Kidney epithelial cell (primary cell): ENCODE results near the gene EIF3K. TPM values are rescaled to one million over a fixed set of nuclear protein-coding genes. Genes with fewer than 3 reads are reported as not detected.

Experiments
- DNase-seq: peaks from one replicate; pipeline ENCODE4 v3.0.0-alpha.2; 2010; ENCODE audit warnings: low read depth
- H3K27me3 ChIP-seq: 2 replicates; pipeline ENCODE4 v1.6.0; 2011; ENCODE audit warnings: low read length; ENCODE audit not compliant: control insufficient read depth, insufficient read depth
- H3K36me3 ChIP-seq: 2 replicates; pipeline ENCODE4 v1.5.1; 2011; ENCODE audit warnings: low read length; ENCODE audit not compliant: control insufficient read depth, insufficient read depth
- H3K4me3 ChIP-seq: 2 replicates; pipeline ENCODE4 v1.5.1; 2011; ENCODE audit warnings: low read depth, mild to moderate bottlenecking, control low read depth, low read length
- total RNA-seq: library from RNA; depleted of rRNA; stranded (reverse); fragments of >200 nt; gene quantifications from 2 replicates; pipeline ENCODE4 v1.2.3, GENCODE V29; 2015
- TF ChIP-seq, protein P1 (sequence below): IDR thresholded peaks from 2 replicates; pipeline ENCODE4 v1.5.1; 2011; ENCODE audit warnings: mild to moderate bottlenecking, moderate library complexity, low read length, control low read depth, inconsistent platforms; ENCODE audit not compliant: insufficient read depth, poor library complexity, severe bottlenecking

EIF3K gene
- total RNA-seq, 1 donor from 2014 or later: 653 TPM

GRCh38 chr19:38655148-38655824 lies 36.3 kb downstream of the EIF3K start:
- no peak for DNase-seq
- H3K27me3 ChIP-seq: no peaks in the 10 kb centered on the region
- TF ChIP-seq, protein P1, sequence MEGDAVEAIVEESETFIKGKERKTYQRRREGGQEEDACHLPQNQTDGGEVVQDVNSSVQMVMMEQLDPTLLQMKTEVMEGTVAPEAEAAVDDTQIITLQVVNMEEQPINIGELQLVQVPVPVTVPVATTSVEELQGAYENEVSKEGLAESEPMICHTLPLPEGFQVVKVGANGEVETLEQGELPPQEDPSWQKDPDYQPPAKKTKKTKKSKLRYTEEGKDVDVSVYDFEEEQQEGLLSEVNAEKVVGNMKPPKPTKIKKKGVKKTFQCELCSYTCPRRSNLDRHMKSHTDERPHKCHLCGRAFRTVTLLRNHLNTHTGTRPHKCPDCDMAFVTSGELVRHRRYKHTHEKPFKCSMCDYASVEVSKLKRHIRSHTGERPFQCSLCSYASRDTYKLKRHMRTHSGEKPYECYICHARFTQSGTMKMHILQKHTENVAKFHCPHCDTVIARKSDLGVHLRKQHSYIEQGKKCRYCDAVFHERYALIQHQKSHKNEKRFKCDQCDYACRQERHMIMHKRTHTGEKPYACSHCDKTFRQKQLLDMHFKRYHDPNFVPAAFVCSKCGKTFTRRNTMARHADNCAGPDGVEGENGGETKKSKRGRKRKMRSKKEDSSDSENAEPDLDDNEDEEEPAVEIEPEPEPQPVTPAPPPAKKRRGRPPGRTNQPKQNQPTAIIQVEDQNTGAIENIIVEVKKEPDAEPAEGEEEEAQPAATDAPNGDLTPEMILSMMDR: no peak
- no peak overlapping the region for H3K4me3 ChIP-seq
- no peaks in the 10 kb centered on the region for H3K36me3 ChIP-seq

GRCh38 chr19:38656171-38656981 lies 37.4 kb downstream of the EIF3K start:
- TF ChIP-seq, protein P1: no peak
- no peak for DNase-seq
- Histone ChIP-seq H3K36me3 (no peaks in the 10 kb centered on the region), H3K4me3 (no peak overlapping the region), H3K27me3 (no peaks in the 10 kb centered on the region)

- H3K36me3 ChIP-seq: no peaks in the 10 kb centered on the region
- TF ChIP-seq, protein P1: no peak
- no peaks in the 10 kb centered on the region for H3K27me3 ChIP-seq
- no peak overlapping the region for H3K4me3 ChIP-seq
- peak; percentile 92 for DNase-seq
Measured at GRCh38 chr19:38657633-38658222, 38.7 kb downstream of the EIF3K start.

GRCh38 chr19:38658462-38659306 lies 39.7 kb downstream of the EIF3K start:
- H3K4me3 ChIP-seq: no peak overlapping the region
- peak; percentile 98 for DNase-seq
- TF ChIP-seq, protein P1: no peak
- no peaks in the 10 kb centered on the region for H3K27me3 ChIP-seq
- H3K36me3 ChIP-seq: no peaks in the 10 kb centered on the region

DNA sequence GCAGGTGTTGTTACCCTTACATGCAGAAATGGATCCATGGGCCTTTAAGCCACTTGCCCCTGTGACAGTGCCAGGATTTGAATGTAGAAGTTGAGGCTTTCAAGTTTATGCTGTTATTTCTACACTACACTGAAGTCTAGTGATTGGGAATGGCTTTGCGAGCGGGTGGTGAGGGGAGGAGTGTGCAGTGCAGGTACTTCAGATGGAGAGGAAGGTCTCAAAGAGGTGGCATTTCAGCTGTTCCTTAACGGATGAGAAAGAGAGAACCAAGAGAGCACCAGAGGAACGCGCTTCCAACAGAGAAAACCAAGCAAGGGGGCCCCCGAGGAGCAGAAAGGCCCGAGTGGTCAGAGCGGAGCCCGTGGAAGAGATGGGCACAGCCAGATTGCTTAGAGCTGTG lies 41.7 kb downstream of the EIF3K start:
- DNase-seq: no peak
- Histone ChIP-seq H3K4me3 (no peak overlapping the region), H3K36me3 (no peaks in the 10 kb centered on the region), H3K27me3 (no peaks in the 10 kb centered on the region)
- TF ChIP-seq, protein P1: no peak
